ENCODE measurements around the gene BBLN.

DNA sequence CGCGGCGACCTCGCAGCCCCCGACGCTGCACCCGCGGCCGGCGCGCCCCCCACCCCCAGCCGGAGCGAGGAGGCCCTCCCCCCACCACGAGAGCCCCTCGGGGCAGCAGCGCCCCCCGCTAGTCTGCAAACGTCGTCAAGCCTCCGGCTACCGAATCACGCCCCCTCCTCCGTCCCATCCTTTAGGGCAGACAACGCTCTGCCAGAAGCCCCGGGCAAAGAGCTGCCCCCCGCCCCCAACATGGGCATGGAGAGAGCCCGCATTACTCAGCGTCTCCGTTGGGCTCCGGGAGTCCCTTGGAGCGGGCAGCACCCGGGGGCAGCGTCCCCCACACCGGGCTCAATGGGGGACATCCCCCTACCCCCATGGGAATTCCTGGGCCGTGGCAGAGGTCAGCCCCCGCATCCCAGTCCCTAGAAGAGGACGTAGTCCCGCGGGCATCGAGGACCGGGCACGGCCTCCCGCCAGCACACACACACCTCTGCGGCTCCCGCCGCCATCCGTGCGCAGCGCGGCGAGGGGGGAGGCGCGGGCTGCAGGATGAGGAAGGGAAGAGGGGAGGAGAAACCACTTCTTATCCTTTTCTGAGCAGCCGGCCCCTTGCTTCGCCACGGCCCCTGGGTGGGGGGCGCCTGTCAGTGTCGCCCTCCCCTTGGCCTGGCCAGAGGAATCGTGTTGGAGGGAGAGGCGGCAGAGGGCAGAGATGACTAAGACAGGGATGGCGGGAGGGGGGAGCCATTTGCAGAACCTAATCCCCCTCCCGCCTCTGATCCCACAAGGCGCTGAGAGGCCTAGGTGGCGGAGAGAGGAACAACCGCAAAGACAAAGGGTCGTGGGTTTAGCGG lies 43.9 kb downstream of the BBLN start:
- TF ChIP-seq, protein P1, sequence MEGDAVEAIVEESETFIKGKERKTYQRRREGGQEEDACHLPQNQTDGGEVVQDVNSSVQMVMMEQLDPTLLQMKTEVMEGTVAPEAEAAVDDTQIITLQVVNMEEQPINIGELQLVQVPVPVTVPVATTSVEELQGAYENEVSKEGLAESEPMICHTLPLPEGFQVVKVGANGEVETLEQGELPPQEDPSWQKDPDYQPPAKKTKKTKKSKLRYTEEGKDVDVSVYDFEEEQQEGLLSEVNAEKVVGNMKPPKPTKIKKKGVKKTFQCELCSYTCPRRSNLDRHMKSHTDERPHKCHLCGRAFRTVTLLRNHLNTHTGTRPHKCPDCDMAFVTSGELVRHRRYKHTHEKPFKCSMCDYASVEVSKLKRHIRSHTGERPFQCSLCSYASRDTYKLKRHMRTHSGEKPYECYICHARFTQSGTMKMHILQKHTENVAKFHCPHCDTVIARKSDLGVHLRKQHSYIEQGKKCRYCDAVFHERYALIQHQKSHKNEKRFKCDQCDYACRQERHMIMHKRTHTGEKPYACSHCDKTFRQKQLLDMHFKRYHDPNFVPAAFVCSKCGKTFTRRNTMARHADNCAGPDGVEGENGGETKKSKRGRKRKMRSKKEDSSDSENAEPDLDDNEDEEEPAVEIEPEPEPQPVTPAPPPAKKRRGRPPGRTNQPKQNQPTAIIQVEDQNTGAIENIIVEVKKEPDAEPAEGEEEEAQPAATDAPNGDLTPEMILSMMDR (IDR thresholded peaks at IDR 0.05) = no peak
- TF ChIP-seq POLR2AphosphoS5 (IDR thresholded peaks at IDR 0.05; ENCODE audit: low read depth, low read length) = no peak
- TF ChIP-seq, protein P2, sequence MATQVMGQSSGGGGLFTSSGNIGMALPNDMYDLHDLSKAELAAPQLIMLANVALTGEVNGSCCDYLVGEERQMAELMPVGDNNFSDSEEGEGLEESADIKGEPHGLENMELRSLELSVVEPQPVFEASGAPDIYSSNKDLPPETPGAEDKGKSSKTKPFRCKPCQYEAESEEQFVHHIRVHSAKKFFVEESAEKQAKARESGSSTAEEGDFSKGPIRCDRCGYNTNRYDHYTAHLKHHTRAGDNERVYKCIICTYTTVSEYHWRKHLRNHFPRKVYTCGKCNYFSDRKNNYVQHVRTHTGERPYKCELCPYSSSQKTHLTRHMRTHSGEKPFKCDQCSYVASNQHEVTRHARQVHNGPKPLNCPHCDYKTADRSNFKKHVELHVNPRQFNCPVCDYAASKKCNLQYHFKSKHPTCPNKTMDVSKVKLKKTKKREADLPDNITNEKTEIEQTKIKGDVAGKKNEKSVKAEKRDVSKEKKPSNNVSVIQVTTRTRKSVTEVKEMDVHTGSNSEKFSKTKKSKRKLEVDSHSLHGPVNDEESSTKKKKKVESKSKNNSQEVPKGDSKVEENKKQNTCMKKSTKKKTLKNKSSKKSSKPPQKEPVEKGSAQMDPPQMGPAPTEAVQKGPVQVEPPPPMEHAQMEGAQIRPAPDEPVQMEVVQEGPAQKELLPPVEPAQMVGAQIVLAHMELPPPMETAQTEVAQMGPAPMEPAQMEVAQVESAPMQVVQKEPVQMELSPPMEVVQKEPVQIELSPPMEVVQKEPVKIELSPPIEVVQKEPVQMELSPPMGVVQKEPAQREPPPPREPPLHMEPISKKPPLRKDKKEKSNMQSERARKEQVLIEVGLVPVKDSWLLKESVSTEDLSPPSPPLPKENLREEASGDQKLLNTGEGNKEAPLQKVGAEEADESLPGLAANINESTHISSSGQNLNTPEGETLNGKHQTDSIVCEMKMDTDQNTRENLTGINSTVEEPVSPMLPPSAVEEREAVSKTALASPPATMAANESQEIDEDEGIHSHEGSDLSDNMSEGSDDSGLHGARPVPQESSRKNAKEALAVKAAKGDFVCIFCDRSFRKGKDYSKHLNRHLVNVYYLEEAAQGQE (IDR thresholded peaks at IDR 0.05; ENCODE audit: insufficient read depth in 1 of 2, low read depth in 2 of 2, low read length in 1 of 2) = no peak
- no peak for TF ChIP-seq SIN3A (IDR thresholded peaks at IDR 0.05; ENCODE audit: borderline replicate concordance, insufficient read depth, low read depth, low read length)
- TF ChIP-seq TCF7L2 (IDR thresholded peaks at IDR 0.05; ENCODE audit: low read depth, low read length) = no peak

All from Panc1 (cell line).